HFF-Myc (cell line): ENCODE measurements around the gene ERICH6.

Experiments
- DNase-seq: peaks from one replicate; pipeline ENCODE4 v3.0.0-alpha.2; 2011; ENCODE audit warnings: low read depth; ENCODE audit errors: extremely low read depth
- H3K4me3 ChIP-seq: replicated peaks from 2 replicates; pipeline ENCODE4 v1.5.1; 2011; ENCODE audit warnings: low read depth, mild to moderate bottlenecking, control low read depth, low read length
- CTCF ChIP-seq: IDR thresholded peaks from 2 replicates; pipeline ENCODE4 v1.5.1; 2012; ENCODE audit warnings: mild to moderate bottlenecking, low read depth, low read length, control low read depth; ENCODE audit errors: missing control alignments

ERICH6 gene

DNA sequence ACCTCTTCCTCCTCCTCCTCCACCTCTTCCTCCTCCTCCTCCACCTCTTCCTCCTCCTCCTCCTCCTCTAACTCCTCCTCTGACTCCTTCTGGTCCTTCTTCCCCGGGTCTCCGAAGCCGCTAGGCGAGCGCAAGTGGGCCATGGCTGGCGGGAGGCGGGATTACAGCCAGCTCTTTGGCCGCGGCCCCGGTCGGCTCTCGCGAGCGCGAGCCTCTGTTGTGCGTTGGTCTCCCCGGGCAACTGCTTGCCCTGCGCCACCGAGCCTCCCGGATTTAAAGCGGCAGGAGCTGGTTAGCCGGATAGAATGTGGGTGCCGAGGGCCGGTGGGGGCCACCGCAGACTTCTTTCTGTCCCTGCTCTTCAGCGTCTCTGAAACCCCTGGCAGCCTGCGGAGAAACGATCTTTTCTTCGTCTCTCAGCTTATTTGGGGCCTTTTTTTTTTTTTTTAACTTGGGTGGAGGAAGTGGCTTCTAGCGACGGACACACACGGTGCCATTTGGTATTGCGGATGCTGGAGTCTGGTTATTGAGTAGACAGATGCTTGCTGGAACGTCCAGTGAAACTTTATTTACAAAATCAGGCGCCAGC lies at the start of gene ERICH6:
Gene ERICH6 (minus strand): TSS at position 165 of the 589 bp plus-strand sequence. CDS start 22 bp downstream, at position 143.
- peak; percentile 66 for DNase-seq
- peak within 1 kb of the TSS; percentile 66 for H3K4me3 ChIP-seq
- no peak for TF ChIP-seq CTCF

DNA sequence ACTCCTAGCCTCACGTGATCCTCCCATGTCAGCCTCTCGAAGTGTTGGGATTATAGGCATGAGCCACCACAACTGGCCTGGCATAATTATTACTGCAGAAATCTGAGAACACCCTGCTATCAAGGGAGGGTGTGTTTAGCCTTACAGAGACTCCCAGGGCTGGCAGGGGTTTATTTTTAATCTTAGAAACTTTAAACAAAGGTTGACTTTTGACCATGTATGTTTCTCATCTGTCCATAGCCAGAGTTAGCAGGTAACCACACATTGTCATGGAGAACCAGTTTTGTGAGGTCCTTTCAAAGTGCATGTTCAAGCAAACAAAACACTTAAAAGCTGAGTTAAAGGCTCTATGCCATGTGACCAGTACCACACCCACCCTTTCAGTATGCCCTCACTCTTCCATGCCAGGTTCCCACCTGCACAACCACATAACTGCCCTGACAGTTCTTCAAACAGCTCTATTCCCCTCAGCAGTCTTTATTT lies 48.1 kb upstream of the ERICH6 start:
- DNase-seq: no peak

GRCh38 chr3:150749255-150749654 lies 45.5 kb upstream of the ERICH6 start:
- TF ChIP-seq CTCF: no peak
- no peak overlapping the region for H3K4me3 ChIP-seq
- DNase-seq: no peak

More for the DNA sequence above, 48.1 kb upstream of the ERICH6 start:
- H3K4me3 ChIP-seq: no peak overlapping the region
- no peak for TF ChIP-seq CTCF

- no peak for TF ChIP-seq CTCF
- no peak overlapping the region for H3K4me3 ChIP-seq
- DNase-seq: no peak
These were observed 44.9 kb upstream of the ERICH6 start for GRCh38 chr3:150748684-150749047.

DNA sequence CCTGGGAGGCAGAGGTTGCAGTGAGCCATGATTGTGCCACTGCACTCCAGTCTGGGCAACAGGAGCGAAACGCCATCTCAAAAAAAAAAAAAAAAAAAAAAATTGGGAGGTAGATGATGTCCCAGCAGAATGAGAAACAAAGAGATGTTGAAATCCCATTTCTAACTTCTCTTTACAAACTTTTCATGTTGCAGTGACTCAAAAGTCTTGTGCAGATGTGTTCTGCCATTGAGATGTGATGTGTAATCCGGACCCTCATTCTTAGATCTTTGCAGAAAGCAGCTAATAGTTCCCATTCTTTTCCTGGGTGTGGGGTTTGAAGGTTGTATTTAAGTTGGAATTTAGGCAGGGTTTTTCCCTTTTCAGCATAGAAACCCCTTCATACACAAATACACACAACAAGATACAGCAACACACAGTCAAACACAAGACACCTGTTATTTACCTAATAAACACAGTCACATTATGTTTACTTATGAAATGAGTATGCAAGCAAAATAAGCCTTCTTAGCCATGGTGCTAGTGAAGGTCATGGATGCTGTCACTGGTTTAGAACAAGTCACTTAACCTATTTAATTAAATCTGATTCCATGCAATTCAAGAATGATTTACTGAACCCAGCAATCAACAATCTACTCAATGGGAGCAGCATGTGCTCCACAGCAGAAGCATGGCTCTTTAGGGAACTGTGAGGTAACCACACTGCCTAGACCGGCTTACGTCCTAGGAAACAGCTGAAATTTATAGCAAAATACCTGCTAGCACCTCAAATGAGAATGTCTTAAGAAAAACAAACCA lies 44.4 kb upstream of the ERICH6 start:
- no peak for DNase-seq
- no peak overlapping the region for H3K4me3 ChIP-seq
- no peak for TF ChIP-seq CTCF

DNA sequence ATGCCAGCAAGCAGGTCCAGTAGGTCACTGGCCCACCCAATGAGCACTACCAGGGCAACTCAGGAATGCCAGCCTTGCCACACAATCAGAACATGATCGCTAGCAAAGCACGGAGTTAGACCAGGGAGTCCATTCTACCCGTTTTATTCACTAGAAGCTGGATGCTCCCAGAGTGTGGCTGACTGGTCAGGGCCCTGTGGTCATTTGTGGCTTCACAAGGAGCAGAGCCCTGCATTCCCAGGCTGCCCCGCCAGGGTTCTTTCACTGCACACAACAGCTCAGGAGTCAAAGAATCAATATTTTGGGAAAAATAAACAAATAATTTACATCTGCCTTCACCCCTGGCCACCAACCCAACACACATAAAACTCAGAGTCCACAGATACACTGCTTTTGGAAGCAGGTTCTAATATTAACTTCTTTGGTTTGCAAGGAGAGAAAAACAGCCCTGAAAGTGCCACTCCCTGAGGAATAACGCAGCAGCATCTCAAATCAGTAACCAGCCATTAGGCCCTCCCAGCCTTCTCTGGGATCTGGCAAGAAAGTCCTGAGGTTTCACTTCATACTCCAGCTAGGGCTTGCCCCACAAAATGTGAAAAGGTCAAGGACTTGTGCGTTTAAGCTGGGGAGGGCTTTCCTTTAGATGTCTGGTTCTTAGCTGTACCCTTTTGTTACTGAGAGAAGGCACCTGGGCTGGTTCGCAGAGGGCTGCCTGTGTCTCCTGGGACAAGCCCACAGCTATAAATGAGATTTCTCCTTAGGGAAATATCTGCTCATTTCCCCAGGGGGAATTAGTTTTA lies 43.3 kb upstream of the ERICH6 start:
- H3K4me3 ChIP-seq: no peak overlapping the region
- no peak for TF ChIP-seq CTCF
- no peak for DNase-seq
